ENCODE results near the gene CENPU. TPM values are rescaled to one million over a fixed set of nuclear protein-coding genes. Genes with fewer than 3 reads are reported as not detected.

Gene CENPU
- total and polyA plus RNA-seq, 2 donors (not counting 1 experiment from before 2014, with no cell fraction given) = 1.6 to 2.1 TPM

DNA sequence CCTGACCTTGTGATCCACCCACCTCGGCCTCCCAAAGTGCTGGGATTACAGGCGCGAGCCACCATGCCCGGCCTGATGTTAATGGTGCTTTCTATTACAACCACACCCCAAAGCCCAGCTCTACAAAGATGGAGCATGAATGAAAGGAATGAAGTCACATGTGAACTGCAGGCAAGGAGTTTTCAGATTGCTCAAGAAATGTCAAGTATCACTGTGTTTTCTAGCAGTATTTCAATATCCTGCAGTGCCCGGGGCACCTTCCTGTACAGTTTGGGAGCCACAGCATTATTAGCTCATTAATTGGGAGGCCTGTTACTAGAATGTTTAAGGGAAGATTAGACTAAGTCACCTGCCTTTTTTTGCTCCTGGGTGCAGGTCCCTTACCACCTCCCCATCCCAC is 44.2 kb downstream of the CENPU start:
- Histone ChIP-seq H2AFZ (ENCODE audit: insufficient read depth, low read depth, low read length, poor library complexity, severe bottlenecking) (no peak overlapping the region), H3K4me2 (replicated peaks; ENCODE audit: low read depth, low read length, poor library complexity, severe bottlenecking) (no peak overlapping the region), H3K36me3 (replicated peaks in 1 of 2; ENCODE audit: control extremely low read depth in 1 of 2, control insufficient read depth in 1 of 2, extremely low read depth in 1 of 2, insufficient read depth in 2 of 2, low read length in 1 of 2) (peaks cover 6 to 9% of the 10 kb centered on the region in 2 experiments), H3K27ac (ENCODE audit: low read length in 2 of 2) (no peak overlapping the region), H3K4me1 (ENCODE audit: control insufficient read depth in 2 of 2, insufficient read depth in 2 of 2, low read length in 2 of 2) (no peaks in the 10 kb centered on the region), H3K79me2 (ENCODE audit: control insufficient read depth, insufficient read depth, low read length) (no peaks in the 10 kb centered on the region), H3K9me3 (ENCODE audit: control extremely low read depth in 1 of 3, control insufficient read depth in 2 of 3, insufficient read depth in 1 of 3, low read length in 2 of 3) (no peaks in the 10 kb centered on the region), H3K9ac (ENCODE audit: low read length) (no peak overlapping the region), H3K27me3 (replicated peaks in 1 of 4; ENCODE audit: control extremely low read depth in 1 of 4, control insufficient read depth in 3 of 4, insufficient read depth in 4 of 4, low read length in 3 of 4) (no peaks in the 10 kb centered on the region), H4K20me1 (ENCODE audit: control insufficient read depth, insufficient read depth, low read length, poor library complexity, severe bottlenecking) (no peaks in the 10 kb centered on the region), H3K4me3 (ENCODE audit: control extremely low read depth in 1 of 5, extremely low read depth in 1 of 5, insufficient read depth in 1 of 5, low read depth in 2 of 5, low read length in 4 of 5) (no peak overlapping the region)
- H3K27me3 Mint-ChIP-seq = no peaks in the 10 kb centered on the region
- intact Hi-C loops (cut with micrococcal nuclease) = no loop called here
- DNase-seq (no peak), ATAC-seq (ENCODE audit: low read depth) (no peak)
- H3K27ac Mint-ChIP-seq = no peak overlapping the region
- POLR2A ChIA-PET = no interaction called here
- no peak for TF ChIP-seq EZH2 (IDR thresholded peaks at IDR 0.05; ENCODE audit: borderline replicate concordance, insufficient read depth, low read depth, low read length, poor library complexity, severe bottlenecking)
- TF ChIP-seq, protein P1, sequence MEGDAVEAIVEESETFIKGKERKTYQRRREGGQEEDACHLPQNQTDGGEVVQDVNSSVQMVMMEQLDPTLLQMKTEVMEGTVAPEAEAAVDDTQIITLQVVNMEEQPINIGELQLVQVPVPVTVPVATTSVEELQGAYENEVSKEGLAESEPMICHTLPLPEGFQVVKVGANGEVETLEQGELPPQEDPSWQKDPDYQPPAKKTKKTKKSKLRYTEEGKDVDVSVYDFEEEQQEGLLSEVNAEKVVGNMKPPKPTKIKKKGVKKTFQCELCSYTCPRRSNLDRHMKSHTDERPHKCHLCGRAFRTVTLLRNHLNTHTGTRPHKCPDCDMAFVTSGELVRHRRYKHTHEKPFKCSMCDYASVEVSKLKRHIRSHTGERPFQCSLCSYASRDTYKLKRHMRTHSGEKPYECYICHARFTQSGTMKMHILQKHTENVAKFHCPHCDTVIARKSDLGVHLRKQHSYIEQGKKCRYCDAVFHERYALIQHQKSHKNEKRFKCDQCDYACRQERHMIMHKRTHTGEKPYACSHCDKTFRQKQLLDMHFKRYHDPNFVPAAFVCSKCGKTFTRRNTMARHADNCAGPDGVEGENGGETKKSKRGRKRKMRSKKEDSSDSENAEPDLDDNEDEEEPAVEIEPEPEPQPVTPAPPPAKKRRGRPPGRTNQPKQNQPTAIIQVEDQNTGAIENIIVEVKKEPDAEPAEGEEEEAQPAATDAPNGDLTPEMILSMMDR (IDR thresholded peaks at IDR 0.05) = no peak
- no CpG with 5 or more reads among the region's 5 CpGs for WGBS (ENCODE audit: insufficient coverage)
- no peaks in the 10 kb centered on the region for H3K9me3 Mint-ChIP-seq (ENCODE audit: insufficient read depth)
- CTCF ChIA-PET = no interaction called here
- H3K4me3 Mint-ChIP-seq = no peak overlapping the region
- H3K4me1 Mint-ChIP-seq = peaks cover 2% of the 10 kb centered on the region

DNA sequence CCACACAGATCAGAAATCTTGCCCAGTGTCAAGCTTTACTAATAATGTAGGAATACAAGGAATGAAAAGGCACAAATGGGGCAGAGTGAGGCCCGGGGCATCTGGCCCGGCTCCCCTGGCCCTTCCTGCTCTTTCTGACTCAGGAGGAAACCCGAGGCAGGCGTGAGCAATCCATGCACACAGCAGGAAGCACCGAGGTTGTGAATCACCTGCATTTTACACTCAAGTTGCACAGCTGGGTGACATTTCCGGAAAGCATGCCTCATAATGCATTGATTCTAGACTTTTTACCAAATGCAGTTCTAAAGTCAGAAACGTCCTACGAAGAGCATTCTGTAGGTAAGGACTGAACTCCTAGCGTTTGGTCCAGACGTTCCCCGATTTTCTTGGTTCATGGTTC is 45.4 kb downstream of the CENPU start:
- ChIA-PET POLR2A (no interaction called here), CTCF (no interaction called here)
- no peak overlapping the region for H2AFZ ChIP-seq (ENCODE audit: insufficient read depth, low read depth, low read length, poor library complexity, severe bottlenecking)
- Mint-ChIP-seq H3K27ac (no peak overlapping the region), H3K4me3 (no peak overlapping the region), H3K4me1 (peaks cover 3% of the 10 kb centered on the region), H3K27me3 (no peaks in the 10 kb centered on the region), H3K9me3 (ENCODE audit: insufficient read depth) (no peaks in the 10 kb centered on the region)
- intact Hi-C loops (cut with micrococcal nuclease) = no loop called here
- H3K4me2 ChIP-seq (replicated peaks; ENCODE audit: low read depth, low read length, poor library complexity, severe bottlenecking) = no peak overlapping the region
- WGBS (ENCODE audit: insufficient coverage) = 75% methylated on average over 11 of the region's 11 CpGs
- H3K36me3 ChIP-seq (replicated peaks in 1 of 2; ENCODE audit: control extremely low read depth in 1 of 2, control insufficient read depth in 1 of 2, extremely low read depth in 1 of 2, insufficient read depth in 2 of 2, low read length in 1 of 2) = no peaks in the 10 kb centered on the region
- TF ChIP-seq EZH2 (IDR thresholded peaks at IDR 0.05; ENCODE audit: borderline replicate concordance, insufficient read depth, low read depth, low read length, poor library complexity, severe bottlenecking) = no peak
- TF ChIP-seq, protein P1 (IDR thresholded peaks at IDR 0.05) = no peak
- H3K9ac ChIP-seq (ENCODE audit: low read length) = no peak overlapping the region
- no peaks in the 10 kb centered on the region for H4K20me1 ChIP-seq (ENCODE audit: control insufficient read depth, insufficient read depth, low read length, poor library complexity, severe bottlenecking)
- H3K4me1 ChIP-seq (ENCODE audit: control insufficient read depth in 2 of 2, insufficient read depth in 2 of 2, low read length in 2 of 2) = no peaks in the 10 kb centered on the region
- H3K79me2 ChIP-seq (ENCODE audit: control insufficient read depth, insufficient read depth, low read length) = no peaks in the 10 kb centered on the region
- H3K4me3 ChIP-seq (ENCODE audit: control extremely low read depth in 1 of 5, extremely low read depth in 1 of 5, insufficient read depth in 1 of 5, low read depth in 2 of 5, low read length in 4 of 5) = no peak overlapping the region
- H3K27me3 ChIP-seq (replicated peaks in 1 of 4; ENCODE audit: control extremely low read depth in 1 of 4, control insufficient read depth in 3 of 4, insufficient read depth in 4 of 4, low read length in 3 of 4) = no peaks in the 10 kb centered on the region
- no peak for DNase-seq
- no peak for ATAC-seq (ENCODE audit: low read depth)
- no peaks in the 10 kb centered on the region for H3K9me3 ChIP-seq (ENCODE audit: control extremely low read depth in 1 of 3, control insufficient read depth in 2 of 3, insufficient read depth in 1 of 3, low read length in 2 of 3)
- no peak overlapping the region for H3K27ac ChIP-seq (ENCODE audit: low read length in 2 of 2)
